ENCODE results near the gene PTPRG.

DNA sequence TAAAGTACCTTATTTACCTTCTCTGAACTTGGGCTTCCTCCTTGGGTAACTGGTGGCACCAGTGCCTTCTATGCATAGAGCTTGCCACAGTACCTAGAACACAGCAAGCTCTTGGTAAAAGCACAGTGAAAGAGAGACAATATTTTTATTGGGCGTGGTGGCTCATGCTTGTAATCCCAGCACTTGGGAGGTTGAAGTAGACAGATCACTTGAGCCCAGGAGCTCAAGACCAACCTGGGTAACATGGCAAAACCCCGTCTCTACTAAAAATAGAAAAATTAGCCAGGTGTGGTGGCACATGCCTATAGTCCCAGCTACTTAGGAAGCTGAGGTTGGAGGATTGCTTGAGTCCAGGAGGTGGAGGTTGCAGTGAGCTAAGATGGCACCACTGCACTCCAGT is 285.1 kb downstream of the PTPRG start:
- TF ChIP-seq POLR2A (IDR thresholded peaks at IDR 0.05; ENCODE audit: low read length) (no peak), GATA1 (IDR thresholded peaks at IDR 0.05; ENCODE audit: low read depth, low read length) (no peak)
